ENCODE results near the gene FXYD6. TPM values are rescaled to one million over a fixed set of nuclear protein-coding genes. Genes with fewer than 3 reads are reported as not detected.

FXYD6 gene
- total and polyA plus RNA-seq, 9 of the 15 experiments (the other 6 are each of a cell fraction or from before 2014, with no cell fraction given): 0.07 to 0.35 TPM; not detected in 7

GRCh38 chr11:117878314-117878938 lies 2.0 kb upstream of the FXYD6 start (continued):
- no peak for TF ChIP-seq TCF3 (CRISPR knock-in tag; IDR thresholded peaks at IDR 0.05)
- no peak for TF ChIP-seq ZNF778 (CRISPR knock-in tag; IDR thresholded peaks at IDR 0.05)
- no peak for TF ChIP-seq NEUROD1 (IDR thresholded peaks at IDR 0.05; ENCODE audit: borderline replicate concordance, low read depth, low read length, partially characterized antibody)
- TF ChIP-seq ETV5 (CRISPR knock-in tag; IDR thresholded peaks at IDR 0.05; ENCODE audit: low read depth): no peak
- TF ChIP-seq MBD1 (CRISPR knock-in tag; IDR thresholded peaks at IDR 0.05): no peak
- no peak for TF ChIP-seq ZNF511 (CRISPR knock-in tag; IDR thresholded peaks at IDR 0.05)
- TF ChIP-seq TCF15 (CRISPR knock-in tag; IDR thresholded peaks at IDR 0.05): no peak
- no peak for TF ChIP-seq NR2F6 (CRISPR knock-in tag; IDR thresholded peaks at IDR 0.05)
- TF ChIP-seq PRPF4 (IDR thresholded peaks at IDR 0.05; ENCODE audit: insufficient read depth, low read depth, low read length, poor library complexity, severe bottlenecking): no peak

Measured in K562 (cell line).